ENCODE measurements around the gene DDN. TPM values are rescaled to one million over a fixed set of nuclear protein-coding genes. Genes with fewer than 3 reads are reported as not detected.

DDN gene
- total RNA-seq, 1 experiment from 2014 or later: 0.35 TPM

GRCh38 chr12:49048953-49049352 is 49.8 kb upstream of the DDN start:
- no peak overlapping the region for H3K56ac ChIP-seq (ENCODE audit: insufficient read length, low read depth, low read length)
- no peak overlapping the region for H2AFZ ChIP-seq (ENCODE audit: low read length)
- no peak for DNase-seq
- no peak overlapping the region for H3K14ac ChIP-seq (ENCODE audit: insufficient read depth, low read length)
- no peak overlapping the region for H3K18ac ChIP-seq (ENCODE audit: insufficient read length, low read depth, low read length)
- H3K9ac ChIP-seq (ENCODE audit: extremely low read depth, insufficient read length, low read length): no peak overlapping the region
- no peaks in the 10 kb centered on the region for H4K20me1 ChIP-seq (ENCODE audit: control insufficient read depth, insufficient read depth, insufficient read length)
- no peaks in the 10 kb centered on the region for H3K23me2 ChIP-seq (ENCODE audit: insufficient read length, low read depth, low read length, poor library complexity, severe bottlenecking)
- H2BK20ac ChIP-seq (ENCODE audit: low read depth, low read length, poor library complexity, severe bottlenecking): no peak overlapping the region
- no peaks in the 10 kb centered on the region for H3K79me1 ChIP-seq (ENCODE audit: insufficient read depth, low read depth, low read length, poor library complexity, severe bottlenecking)
- no peak overlapping the region for H3K4me2 ChIP-seq (ENCODE audit: insufficient read depth, insufficient read length, low read length)
- no peaks in the 10 kb centered on the region for H3K79me2 ChIP-seq (ENCODE audit: insufficient read depth, low read length)
- no peak overlapping the region for H4K8ac ChIP-seq (replicated peaks; ENCODE audit: insufficient read length, low read depth, low read length)
- no peak overlapping the region for H3K4ac ChIP-seq (ENCODE audit: low read depth, low read length)
- no peak overlapping the region for H2BK5ac ChIP-seq (ENCODE audit: insufficient read length, low read length)
- no peak overlapping the region for H3K27ac ChIP-seq (ENCODE audit: insufficient read length, low read depth, low read length)
- H2BK15ac ChIP-seq (ENCODE audit: low read depth, low read length): no peak overlapping the region
- no peaks in the 10 kb centered on the region for H3K27me3 ChIP-seq (ENCODE audit: insufficient read depth, low read length)
- peak overlapping the region in 1 of 3 experiments; percentile 70; a peak in 1 of 7 replicates for H3K27ac Mint-ChIP-seq
- H4K91ac ChIP-seq (ENCODE audit: insufficient read length, low read depth, low read length): no peak overlapping the region
- H3T11ph ChIP-seq (ENCODE audit: low read length): no peak overlapping the region
- H3K4me3 Mint-ChIP-seq: no peak overlapping the region; a peak in 1 of 5 replicates
- no peaks in the 10 kb centered on the region for H3K9me3 ChIP-seq (ENCODE audit: control insufficient read depth, low read depth, low read length)
- H3K9me3 Mint-ChIP-seq: no peaks in the 10 kb centered on the region
- no peaks in the 10 kb centered on the region for H3K27me3 Mint-ChIP-seq (ENCODE audit: low read depth)
- peaks cover 76 to 97% (median 97%) of the 10 kb centered on the region in 3 experiments for H3K36me3 Mint-ChIP-seq (ENCODE audit: insufficient read depth in 1 of 3, low read depth in 3 of 3)
- no peak for TF ChIP-seq CTCF (conservative IDR thresholded peaks at IDR 0.05)
- no peaks in the 10 kb centered on the region for H3K4me1 Mint-ChIP-seq
- H2BK12ac ChIP-seq (ENCODE audit: insufficient read length, low read depth, low read length): no peak overlapping the region
- H3K4me1 ChIP-seq (ENCODE audit: insufficient read depth, low read length): no peaks in the 10 kb centered on the region
- no peak overlapping the region for H3K23ac ChIP-seq (ENCODE audit: insufficient read length, low read depth, low read length)
- no peak overlapping the region for H2BK120ac ChIP-seq (ENCODE audit: low read depth, low read length, poor library complexity, severe bottlenecking)
- no peak overlapping the region for H4K5ac ChIP-seq (ENCODE audit: insufficient read length, low read depth, low read length)
- no CpG with 5 or more reads among the region's 10 CpGs for WGBS (ENCODE audit: extremely low coverage, insufficient read length, low lambda C conversion rate)
- H2AK5ac ChIP-seq (ENCODE audit: insufficient read length, low read length): no peak overlapping the region
